BJ (cell line): ENCODE data around the gene RNF168. TPM values are rescaled to one million over a fixed set of nuclear protein-coding genes. Genes with fewer than 3 reads are reported as not detected.
"Not testable (repeated sequence)": the region's sequence is repeated elsewhere in the genome, so short reads cannot be mapped to it uniquely, and the experiment has no call there.

Source experiments
- CTCF ChIA-PET: fragments of 350-600 bp; formaldehyde crosslinking; extraction: SDS; loops from one replicate; lab custom pipeline; 2021; ENCODE audit warnings: antibody characterized with exemption, inconsistent platforms; lab: Yijun Ruan, JAX
- POLR2A ChIA-PET: fragments of 300-600 bp; sonication (Branson Sonifier 250); formaldehyde crosslinking; extraction: SDS; loops from one replicate; lab custom pipeline; 2021; ENCODE audit warnings: antibody characterized with exemption; lab: Charles Lee
- DNase-seq: peaks from one replicate; pipeline ENCODE4 v3.0.0-alpha.2; 2011; ENCODE audit warnings: low read depth
- H3K27me3 ChIP-seq: 2 replicates; pipeline ENCODE4 v1.6.0; 2011; ENCODE audit warnings: low read length; ENCODE audit not compliant: control insufficient read depth, insufficient read depth
- H3K36me3 ChIP-seq: 2 replicates; pipeline ENCODE4 v1.5.1; 2011; ENCODE audit warnings: low read length; ENCODE audit not compliant: control insufficient read depth, insufficient read depth
- H3K4me3 ChIP-seq: 2 replicates; pipeline ENCODE4 v1.5.1; 2011; ENCODE audit warnings: low read depth, mild to moderate bottlenecking, control low read depth, low read length
- polyA plus RNA-seq: library from polyadenylated mRNA; depleted of rRNA; stranded (reverse); fragments of >200 nt; gene quantifications from 2 replicates; pipeline ENCODE4 v1.2.3, GENCODE V29; 2011
- TF ChIP-seq, protein P1 (sequence below): IDR thresholded peaks from 2 replicates; pipeline ENCODE4 v1.5.1; 2011; ENCODE audit warnings: low read depth, mild to moderate bottlenecking, control low read depth, inconsistent platforms, low read length, moderate library complexity; ENCODE audit not compliant: insufficient read depth

RNF168 gene
- polyA plus RNA-seq, 1 experiment = 2.4 TPM

- POLR2A ChIA-PET = no interaction called here
- Histone ChIP-seq H3K4me3 (no peak overlapping the region), H3K36me3 (no peaks in the 10 kb centered on the region), H3K27me3 (no peaks in the 10 kb centered on the region; the same call in 1 of the 2 replicates)
- DNase-seq = no peak
- TF ChIP-seq, protein P1, sequence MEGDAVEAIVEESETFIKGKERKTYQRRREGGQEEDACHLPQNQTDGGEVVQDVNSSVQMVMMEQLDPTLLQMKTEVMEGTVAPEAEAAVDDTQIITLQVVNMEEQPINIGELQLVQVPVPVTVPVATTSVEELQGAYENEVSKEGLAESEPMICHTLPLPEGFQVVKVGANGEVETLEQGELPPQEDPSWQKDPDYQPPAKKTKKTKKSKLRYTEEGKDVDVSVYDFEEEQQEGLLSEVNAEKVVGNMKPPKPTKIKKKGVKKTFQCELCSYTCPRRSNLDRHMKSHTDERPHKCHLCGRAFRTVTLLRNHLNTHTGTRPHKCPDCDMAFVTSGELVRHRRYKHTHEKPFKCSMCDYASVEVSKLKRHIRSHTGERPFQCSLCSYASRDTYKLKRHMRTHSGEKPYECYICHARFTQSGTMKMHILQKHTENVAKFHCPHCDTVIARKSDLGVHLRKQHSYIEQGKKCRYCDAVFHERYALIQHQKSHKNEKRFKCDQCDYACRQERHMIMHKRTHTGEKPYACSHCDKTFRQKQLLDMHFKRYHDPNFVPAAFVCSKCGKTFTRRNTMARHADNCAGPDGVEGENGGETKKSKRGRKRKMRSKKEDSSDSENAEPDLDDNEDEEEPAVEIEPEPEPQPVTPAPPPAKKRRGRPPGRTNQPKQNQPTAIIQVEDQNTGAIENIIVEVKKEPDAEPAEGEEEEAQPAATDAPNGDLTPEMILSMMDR = no peak
- CTCF ChIA-PET = interaction anchor here (1.2 kb wide), 1 partner anchor 9 kb away, joined by 3 read pairs; no protein-coding TSS in a partner anchor
These were observed 27.9 kb upstream of the RNF168 start for GRCh38 chr3:196531418-196531817.

GRCh38 chr3:196528639-196529233, 25.2 kb upstream of the RNF168 start:
- Histone ChIP-seq H3K27me3 (no peaks in the 10 kb centered on the region; the same call in 1 of the 2 replicates), H3K4me3 (peak overlapping the region; percentile 49), H3K36me3 (no peaks in the 10 kb centered on the region)
- CTCF ChIA-PET = interaction anchor here (0.5 to 3.2 kb wide), 21 partner anchors 9 to 774 kb away, joined by 3 to 19 read pairs (median 4); partner anchors contain the start of gene FBXO45
- POLR2A ChIA-PET = no interaction called here
- no peak for DNase-seq
- TF ChIP-seq, protein P1 = peak; percentile 51

GRCh38 chr3:196525141-196525540, 21.6 kb upstream of the RNF168 start:
- TF ChIP-seq, protein P1 = no peak
- ChIA-PET POLR2A (no interaction called here), CTCF (interaction anchor here (0.6 to 5.9 kb wide), 3 partner anchors 30 to 455 kb away, joined by 3 to 42 read pairs (median 4); no protein-coding TSS in a partner anchor)
- Histone ChIP-seq H3K27me3 (no peaks in the 10 kb centered on the region; the same call in 1 of the 2 replicates), H3K36me3 (no peaks in the 10 kb centered on the region), H3K4me3 (no peak overlapping the region)
- no peak for DNase-seq

GRCh38 chr3:196524527-196524926, 21.0 kb upstream of the RNF168 start:
- TF ChIP-seq, protein P1 = no peak
- Histone ChIP-seq H3K27me3 (no peaks in the 10 kb centered on the region; the same call in 1 of the 2 replicates), H3K4me3 (no peak overlapping the region), H3K36me3 (no peaks in the 10 kb centered on the region)
- POLR2A ChIA-PET = no interaction called here
- CTCF ChIA-PET = interaction anchor here (0.9 to 5.9 kb wide), 4 partner anchors 12 to 271 kb away, joined by 4 to 42 read pairs (median 4); no protein-coding TSS in a partner anchor
- no peak for DNase-seq

GRCh38 chr3:196523841-196524240, 20.3 kb upstream of the RNF168 start:
- no peak for DNase-seq
- no peak overlapping the region for H3K4me3 ChIP-seq
- TF ChIP-seq, protein P1 = no peak
- ChIA-PET CTCF (interaction anchor here (0.6 to 5.9 kb wide), 6 partner anchors 13 to 270 kb away, joined by 3 to 42 read pairs (median 4); partner anchors contain the start of gene DYNLT2B), POLR2A (no interaction called here)
- H3K36me3 ChIP-seq = no peaks in the 10 kb centered on the region
- no peaks in the 10 kb centered on the region; the same call in 1 of the 2 replicates for H3K27me3 ChIP-seq

- POLR2A ChIA-PET, H3K27me3 ChIP-seq, H3K36me3 ChIP-seq, DNase-seq, H3K4me3 ChIP-seq: not testable (repeated sequence)
- CTCF ChIA-PET = interaction anchor here (0.6 to 5.9 kb wide), 5 partner anchors 15 to 449 kb away, joined by 3 to 42 read pairs (median 7); no protein-coding TSS in a partner anchor
These were observed 17.7 kb upstream of the RNF168 start for GRCh38 chr3:196521291-196521690.
